Measurements from ENCODE around the gene SMIM13.
A peak's percentile ranks its signal among the peaks of the same experiment; 100 is the strongest.
"Not testable (repeated sequence)": the region's sequence is repeated elsewhere in the genome, so short reads cannot be mapped to it uniquely, and the experiment has no call there.

Gene SMIM13

DNA sequence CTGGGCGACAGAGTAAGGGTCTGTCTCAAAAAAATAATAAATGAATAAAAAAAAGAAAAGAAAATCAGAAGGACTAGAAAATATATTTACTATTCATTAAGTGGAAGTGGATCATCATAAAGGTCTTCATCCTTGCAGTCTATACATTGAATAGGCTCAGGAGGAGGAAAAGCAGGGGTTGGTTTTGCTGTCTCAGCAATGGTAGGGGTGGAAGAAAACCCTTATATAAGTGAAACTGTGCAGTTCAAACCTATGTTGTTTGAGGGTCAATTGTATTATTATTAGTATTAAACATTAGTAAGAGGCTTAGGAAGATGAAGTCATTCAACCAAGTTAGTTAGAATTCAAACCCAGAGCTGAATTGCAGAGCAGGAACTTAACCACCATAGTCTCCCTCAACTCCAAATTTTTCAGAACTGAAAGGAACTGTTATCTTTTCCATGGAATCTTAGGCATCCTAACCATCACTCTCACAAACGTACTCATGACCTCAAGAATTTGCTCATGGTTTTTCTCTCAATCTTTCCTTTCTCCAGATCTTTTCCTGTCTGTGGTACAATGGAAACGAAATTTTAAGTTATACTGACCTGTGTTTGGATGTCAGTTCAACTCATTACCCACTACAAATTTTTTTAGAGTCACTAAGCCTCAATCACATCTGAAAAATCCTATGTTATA is 7.7 kb upstream of the SMIM13 start:
- no peak for DNase-seq (ENCODE audit: low read depth)

DNA sequence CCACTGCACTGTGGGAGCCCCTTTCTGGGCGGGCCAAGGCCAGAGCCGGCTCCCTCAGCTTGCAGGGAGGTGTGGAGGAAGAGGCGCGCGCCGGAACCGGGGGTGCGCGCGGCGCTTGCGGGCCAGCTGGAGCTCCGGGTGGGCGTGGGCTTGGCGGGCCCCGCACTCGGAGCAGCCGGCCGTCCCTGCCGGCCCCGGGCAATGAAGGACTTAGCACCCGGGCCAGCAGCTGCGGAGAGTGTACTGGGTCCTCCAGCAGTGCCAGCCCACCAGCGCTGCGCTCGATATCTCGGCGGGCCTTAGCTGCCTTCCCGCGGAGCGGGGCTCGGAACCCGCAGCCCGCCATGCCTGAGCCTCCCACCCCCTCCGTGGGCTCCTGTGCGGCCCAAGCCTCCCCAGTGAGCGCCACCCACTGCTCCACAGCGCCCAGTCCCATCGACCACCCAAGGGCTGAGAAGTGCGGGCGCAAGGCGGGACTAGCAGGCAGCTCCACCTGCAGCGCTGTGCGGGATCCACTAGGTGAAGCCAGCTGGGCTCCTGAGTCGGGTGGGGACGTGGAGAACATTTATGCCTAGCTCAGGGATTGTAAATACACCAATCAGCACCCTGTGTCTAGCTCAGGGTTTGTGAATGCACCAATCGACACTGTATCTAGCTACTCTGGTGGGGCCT is 6.4 kb upstream of the SMIM13 start:
- not testable (repeated sequence) for DNase-seq (ENCODE audit: low read depth)

DNA sequence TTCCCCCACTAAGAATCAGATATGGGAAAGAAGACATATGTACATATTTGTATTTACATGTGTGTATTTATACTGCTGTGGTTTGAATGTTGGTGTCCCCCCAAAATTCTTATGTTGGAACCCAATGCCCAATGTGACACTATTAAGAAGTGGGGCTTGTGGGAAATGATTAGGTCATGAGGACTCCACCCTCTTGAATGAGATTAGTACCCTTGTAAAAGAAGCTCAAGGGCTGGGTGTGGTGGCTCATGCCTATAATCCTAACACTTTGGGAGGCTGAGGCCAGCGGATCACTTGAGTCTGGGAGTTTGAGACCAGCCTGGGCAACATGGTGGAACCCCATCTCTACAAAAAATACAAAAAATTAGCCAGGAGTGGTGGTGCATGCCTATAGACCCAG is 3.9 kb upstream of the SMIM13 start:
- no peak for DNase-seq (ENCODE audit: low read depth)

DNA sequence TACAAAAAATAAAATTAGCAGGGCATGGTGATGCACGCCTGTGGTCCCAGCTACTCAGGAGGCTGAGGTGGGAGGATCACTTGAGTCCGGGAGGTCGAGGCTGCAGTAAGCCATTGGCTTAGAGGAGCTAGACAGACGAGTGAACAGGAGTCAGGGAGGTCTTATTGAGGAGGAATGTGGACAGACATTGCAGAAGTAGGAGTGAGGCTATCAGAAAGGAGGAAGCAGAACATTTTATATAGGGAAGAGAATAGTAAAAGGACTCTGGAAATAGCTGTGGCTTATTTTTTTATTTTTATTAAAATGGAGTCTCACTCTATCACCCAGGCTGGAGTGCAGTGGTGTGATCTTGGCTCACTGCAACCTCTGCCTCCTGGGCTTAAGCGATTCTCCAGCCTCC is 2.5 kb upstream of the SMIM13 start:
- not testable (repeated sequence) for DNase-seq (ENCODE audit: low read depth)

DNA sequence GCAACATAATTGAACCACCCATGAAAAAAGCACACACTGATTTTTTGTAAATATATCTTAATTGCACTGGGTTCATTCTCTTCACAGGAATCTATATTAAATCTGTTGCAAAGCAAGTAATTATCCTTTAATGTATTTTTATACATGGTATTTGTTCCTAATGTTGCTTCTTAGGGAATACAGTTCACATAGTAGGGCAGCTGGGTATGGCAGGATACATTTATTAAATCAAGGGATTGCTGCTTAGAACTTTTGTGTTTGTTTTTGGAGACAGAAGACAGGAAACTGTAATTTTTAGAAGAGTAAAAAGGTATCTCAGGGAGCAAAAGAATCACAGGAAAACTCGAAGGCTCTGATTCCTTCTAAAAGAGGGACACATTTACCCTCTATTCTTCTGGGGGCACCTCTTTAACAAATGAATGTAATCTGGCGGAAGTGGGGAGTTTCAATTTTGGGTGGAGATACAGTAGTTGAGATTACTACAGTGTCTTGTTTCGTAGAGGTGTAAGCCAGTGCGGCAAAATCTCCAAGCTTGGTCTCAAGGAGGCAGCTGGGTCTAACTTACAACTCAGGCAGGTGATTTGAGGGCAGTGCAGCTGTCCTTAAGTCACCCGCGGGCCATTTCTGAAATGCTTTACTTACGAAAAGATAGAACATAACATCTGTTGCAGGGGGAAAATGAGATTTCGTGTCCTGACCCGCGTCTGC is 812 bp upstream of the SMIM13 start:
- no peak for DNase-seq (ENCODE audit: low read depth)

DNA sequence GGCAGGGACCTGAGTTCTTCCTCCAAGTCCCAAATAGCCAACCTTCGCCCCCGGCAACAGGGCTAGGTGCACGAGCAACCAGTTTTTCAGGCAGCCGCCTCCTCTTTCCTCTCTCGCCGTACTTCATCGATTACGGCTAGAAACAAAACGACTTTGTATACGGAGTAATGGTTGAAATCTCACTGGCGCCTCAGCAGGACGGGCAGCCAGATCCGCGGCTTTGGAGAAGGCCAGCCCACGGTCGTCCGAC is 333 bp upstream of the SMIM13 start:
- DNase-seq (ENCODE audit: low read depth), result no peak

DNA sequence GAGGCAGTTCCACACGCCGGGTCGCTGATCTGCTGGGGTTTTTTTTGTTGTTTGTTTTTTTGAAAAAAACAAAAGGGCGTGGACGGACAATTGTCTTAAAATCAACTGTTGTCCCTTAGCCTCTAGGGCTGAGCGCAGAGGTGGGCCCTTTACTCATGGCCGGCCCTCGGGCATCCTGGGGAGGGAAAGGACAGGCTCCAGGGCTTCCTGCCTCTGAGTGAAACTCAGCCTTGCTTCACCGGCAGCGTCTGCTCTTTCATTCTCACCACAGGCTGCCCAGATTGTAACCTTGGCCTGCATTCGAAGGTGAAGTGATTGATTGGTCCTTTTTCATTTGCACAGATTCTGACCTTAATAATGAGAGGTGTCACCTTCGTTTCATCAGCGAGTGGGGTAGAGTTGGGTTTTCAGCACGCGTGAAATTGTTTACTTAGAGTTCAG is 797 bp downstream of the SMIM13 start:
- DNase-seq (ENCODE audit: low read depth), result peak; percentile 14

DNA sequence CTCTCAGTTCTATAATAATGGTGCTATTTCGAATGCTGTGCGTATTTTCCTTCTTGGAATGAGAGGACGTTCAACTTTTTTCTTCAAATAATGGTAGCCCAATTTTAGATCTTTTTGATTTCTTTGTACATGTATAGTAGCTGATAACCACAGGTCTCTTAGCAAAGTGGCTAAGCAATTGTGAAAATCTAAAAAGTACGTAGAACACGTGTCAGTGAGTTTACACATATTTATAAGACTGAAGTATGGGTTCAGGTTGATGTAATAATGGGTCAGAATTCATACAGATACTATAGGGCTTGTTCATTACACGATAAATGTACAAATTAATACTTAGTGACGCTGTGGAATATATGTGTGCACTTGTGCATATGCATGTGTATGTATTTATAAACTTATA is 1.3 kb downstream of the SMIM13 start:
- DNase-seq (ENCODE audit: low read depth), result no peak

DNA sequence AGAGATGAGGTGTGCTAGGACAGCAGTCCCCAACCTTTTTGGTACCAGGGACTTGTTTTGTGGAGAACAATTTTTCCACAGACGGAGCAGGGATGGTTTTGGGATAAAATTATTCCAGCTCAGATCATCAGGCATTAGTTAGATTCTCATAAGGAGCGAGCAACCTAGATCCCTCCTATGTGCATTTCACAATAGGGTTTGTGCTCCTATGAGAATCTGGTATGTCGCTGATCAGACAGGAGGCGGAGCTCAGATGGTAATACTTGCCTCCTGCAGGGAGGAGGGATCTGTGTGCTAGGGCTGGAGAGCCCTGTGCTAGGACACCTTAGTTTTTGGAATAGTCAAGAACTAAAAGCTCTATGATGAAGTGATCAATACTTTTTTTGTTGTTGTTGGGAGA is 2.5 kb downstream of the SMIM13 start:
- no peak for DNase-seq (ENCODE audit: low read depth)

DNA sequence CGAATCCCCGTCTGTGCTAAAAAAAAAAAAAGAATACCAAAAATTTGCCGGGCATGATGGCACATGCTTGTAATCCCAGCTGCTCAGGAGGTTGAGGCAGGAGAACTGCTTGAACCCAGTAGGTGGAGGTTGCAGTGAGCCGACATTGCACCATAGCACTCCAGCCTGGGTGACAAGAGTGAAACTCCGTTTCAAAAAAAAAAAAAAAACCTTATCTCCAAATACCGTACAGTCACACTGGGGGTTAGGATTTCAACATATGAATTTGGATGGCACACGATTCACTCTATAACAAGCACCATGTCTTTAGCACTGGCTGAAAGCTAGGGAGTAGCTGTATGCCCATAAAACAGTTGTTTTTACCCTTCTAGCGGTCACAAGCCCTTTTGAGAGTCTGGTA is 3.8 kb downstream of the SMIM13 start:
- DNase-seq (ENCODE audit: low read depth), result no peak

DNA sequence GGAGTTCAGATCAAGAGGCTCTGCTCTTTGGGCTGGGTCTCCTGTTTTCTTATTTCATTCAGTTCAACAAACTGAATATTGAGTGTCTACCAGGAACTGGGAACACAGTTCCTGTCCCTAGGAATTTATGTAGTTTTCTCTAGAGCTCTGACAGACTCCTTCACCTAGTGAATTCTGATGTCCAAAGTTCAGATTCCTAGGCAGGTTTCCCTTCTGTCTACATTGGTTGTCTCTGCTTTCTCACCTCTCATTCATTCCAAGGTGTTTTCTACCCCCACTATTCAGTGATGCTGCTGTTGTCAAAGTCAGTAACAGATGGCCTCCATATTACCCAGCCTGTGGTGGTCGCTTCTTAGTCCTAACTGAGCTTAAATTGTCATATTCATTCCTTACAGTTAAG is 4.4 kb downstream of the SMIM13 start:
- DNase-seq (ENCODE audit: low read depth), result no peak

DNA sequence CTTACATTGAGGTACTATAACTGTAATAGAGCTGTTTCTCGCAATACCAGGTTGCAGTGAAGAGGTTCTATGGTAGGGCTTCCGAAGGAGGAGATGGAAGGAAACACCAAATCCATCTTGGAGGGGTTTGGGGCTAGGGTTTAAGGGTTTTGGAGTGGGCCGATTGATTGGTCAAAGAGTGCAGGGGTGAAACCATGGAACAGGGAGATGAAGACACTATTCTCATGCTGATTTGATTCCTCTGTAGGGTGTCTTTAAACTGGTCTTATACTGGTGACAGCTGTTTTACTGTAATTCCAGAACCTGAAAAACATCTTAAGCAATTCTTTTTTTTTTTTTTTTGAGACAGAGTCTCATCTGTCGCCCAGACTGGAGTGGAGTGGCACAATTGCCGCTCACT is 7.8 kb downstream of the SMIM13 start:
- no peak for DNase-seq (ENCODE audit: low read depth)

DNA sequence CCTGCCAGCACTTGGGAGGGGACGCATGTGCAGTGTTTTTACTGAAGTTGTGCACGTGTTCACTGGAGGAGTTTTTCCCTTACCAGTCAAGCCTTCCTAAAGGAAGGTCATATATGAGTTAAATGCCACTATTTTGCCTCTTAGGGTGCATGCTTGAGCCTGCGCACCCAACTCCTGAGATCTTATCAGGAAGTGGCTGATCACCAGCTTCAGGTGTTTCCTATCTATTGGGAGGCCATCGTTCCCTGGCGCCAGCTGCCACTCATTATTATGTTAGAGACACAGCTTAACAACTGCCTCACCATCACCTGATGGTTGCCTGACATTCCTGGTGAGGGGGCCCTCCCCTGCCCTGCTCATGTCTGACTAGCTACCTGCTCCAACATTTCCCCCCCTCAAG is 9.4 kb downstream of the SMIM13 start:
- DNase-seq (ENCODE audit: low read depth), result no peak

DNA sequence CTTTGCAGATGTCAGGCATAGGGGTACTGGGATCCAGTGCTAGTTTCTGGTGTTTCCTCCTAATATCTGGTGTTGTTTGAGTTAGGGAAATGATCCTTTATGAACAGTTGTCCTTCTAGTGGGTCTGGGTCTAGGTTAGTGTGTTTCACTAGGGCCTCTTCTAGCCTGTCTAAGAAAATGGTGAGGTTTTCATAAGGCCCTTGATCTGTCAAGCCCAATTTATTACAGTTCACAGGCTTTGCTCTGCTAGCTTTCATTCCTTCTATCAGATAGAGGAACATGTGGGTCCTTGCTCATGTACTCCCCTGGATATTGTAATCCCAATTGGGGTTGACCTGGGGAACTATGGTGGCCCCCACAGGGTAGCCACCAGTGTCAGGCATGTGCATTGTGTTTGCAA is 15.1 kb downstream of the SMIM13 start:
- DNase-seq (ENCODE audit: low read depth), result no peak

DNA sequence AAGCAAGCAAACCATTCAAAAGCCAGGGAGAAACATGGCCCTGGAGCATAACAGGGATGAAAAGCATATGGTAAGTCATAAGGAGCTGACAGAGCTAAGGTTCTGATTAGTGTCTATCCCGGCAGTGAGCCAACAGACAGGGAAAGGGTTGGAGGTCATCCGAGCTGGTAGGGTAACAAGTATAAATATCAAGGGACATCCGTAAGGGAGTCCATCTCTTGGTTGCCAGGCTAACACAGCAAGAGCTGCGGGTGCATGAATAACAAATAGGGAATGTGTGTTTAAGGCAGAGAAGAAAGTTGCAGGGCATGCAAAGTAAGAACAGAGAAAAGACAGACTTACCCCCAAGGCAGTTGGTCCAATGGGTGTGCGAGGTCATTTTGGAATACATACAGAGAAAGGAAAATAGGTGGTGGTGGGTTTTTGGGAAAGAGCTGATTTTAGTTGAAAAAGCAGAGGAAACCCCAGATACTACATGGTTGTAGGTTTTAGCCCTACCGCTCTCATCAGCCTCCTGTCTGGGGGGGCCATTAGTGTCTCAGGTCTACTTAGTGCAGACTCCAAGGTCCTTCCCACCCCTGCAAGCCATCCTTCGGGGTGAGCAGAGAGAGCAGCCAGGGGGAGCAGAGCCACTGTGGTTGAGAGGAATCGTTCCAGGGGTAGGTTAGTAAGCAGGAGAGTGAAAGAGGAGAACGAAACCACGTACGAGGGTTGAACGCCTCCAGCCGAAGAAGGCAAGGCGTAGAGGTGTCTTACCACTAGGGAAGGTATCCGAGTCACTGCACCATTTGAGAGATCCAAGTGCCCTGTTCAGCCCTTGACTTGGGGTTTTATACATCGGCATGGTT is 17.5 kb downstream of the SMIM13 start, which contains the start of gene ERVFRD-1:
ERVFRD-1 (minus strand) TSS at position 805 of the 848 bp plus-strand sequence. CDS start 6,415 bp downstream, outside the sequence.
- DNase-seq (ENCODE audit: low read depth), result no peak

DNA sequence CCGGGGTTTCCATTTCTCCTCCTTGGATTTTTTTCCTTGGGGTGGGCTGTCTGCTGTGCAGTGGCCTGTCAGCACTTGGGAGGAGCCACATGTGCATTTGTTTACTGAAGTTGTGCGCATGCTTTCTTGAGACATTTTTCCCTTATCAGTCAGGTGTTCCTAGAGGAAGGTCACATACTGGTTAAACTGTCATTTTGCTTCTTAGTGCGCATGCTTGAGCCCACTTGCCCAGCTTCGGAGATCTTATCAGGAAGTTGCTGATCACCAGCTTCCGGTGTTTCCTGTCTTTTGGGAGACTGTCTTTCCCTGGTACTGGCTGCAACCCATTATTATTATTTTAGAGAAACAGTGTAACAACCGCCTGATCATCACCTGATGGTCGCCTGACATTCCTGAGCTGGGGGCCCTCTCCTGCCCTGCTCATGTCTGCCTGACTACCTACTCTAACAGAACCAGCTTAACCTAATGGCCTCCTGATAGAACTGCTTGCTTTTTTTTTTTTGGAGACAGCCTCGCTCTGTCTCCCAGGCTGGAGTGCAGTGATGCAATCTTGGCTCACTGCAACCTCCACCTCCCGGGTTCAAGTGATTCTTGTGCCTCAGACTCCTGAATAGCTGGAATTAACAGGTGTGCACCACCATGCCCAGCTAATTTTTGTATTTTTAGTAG is 18.3 kb downstream of the SMIM13 start:
- DNase-seq (ENCODE audit: low read depth), result no peak

DNA sequence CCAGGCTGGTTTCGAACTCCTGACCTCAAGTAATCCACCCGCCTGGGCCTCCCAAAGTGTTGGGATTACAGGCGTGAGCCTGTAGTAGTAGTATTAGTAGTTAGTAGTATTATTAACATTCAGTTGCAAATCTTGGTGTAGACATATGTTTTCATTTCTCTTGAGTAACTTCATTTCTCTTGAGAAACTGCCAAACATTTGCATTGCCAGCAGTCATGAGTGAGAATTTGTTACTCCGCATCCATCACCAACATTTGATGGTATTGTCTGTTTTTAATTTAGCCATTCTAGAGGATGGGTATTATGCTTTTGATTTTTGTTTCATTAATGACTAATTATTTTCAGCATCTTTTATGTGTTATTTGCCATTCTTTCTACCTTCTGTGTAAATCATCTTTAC is 19.4 kb downstream of the SMIM13 start:
- DNase-seq (ENCODE audit: low read depth), result no peak

DNA sequence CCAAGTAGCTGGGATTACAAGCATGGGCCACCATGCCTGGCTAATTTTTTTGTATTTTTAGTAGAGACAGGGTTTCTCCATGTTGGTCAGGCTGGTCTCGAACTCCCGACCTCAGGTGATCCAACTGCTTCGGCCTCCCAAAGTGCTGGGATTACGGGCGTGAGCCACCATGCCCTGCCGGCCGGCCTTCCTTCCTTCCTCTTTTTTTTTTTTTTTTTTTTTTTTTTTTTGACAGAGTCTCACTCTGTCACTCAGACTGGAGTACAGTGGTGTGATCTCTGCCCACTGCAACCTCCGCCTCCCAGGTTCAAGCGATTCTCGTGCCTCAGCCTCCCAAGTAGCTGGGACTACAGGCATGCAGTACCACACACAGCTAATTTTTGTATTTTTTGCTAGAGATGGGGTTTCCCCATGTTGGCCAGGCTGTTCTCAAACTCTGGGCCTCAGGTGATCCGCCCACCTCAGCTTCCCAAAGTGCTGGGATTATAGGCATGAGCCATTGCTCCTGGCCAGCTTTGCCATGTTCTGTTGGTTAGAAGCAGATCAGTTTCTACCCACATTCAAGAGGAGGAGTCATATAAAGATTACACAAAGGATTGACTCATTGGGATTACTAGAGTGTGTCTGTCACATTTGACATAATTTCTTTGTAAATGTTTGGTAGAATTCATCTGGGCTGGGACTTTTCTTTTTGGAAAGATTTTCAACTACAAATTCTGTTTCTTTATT is 22.3 kb downstream of the SMIM13 start:
- not testable (repeated sequence) for DNase-seq (ENCODE audit: low read depth)

DNA sequence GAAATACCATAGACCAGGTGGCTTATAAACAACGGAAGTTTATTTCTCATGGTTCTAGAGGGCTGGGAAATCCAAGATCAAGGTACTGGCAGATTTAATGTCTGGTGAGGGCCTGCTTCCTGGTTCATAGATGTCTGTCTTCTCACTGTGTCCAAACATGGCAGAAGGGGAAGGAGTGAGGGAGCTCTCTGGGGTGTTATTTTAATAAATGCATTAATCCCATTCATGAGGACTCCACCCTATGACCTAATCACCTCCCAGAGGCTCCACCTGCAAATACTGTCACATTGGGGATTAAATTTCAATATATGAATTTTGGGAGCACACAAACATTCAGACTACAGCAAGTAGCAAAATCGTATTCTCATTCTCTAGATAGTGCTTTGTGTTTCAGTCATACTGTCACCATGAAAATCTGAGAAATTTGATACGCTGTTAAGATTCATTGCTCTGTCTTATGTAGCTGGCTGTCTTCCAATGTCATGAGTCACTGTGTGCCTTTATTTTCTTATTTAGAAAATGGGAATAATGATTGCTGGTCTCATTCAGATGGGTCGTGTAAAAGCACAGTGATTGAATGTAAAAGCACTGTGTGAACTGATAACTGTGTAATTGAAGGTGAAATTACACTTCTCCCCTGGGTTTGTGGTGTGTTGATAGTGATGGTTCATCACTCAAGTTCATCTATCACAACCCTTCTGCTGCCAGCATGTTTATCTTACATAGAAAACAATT is 26.8 kb downstream of the SMIM13 start:
- no peak for DNase-seq (ENCODE audit: low read depth)

DNA sequence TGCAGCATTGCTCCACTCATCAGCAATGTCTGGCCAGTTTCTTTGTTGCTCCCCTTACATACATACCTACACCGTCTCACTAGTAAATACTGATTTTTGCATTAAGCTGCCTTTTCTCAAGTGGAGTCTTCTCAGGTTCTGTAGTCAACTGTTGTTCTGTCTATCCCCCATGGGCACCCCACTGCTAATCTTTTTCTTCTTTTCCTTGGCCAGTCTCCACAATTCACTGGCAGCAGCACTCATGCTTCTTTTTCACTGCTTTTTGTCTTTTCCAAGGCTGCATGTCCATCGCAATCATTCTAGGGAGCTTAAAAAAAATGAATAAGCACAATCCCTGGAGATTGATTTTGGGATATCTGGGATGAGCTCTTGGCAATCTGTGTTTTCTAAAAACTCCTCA is 28.2 kb downstream of the SMIM13 start:
- DNase-seq (ENCODE audit: low read depth), result no peak

DNA sequence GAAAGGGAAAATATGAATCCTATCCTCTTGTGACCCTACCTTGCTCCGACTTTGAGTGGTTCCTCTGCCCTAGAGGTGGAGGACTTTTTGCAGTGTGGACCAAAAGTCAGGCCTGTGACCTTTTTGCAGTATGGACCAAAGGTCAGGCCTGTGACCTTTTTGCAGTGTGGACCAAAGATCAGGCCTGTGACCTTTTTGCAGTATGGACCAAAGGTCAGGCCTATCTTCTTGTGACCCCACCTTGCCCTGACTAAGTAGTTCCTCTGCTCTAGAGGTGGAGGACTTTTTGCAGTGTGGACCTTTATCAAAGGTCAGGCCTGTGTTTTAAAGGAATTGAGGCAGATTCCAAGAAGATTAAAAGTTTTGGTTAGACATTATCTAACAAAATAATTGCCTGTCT is 28.7 kb downstream of the SMIM13 start:
- DNase-seq (ENCODE audit: low read depth), result no peak

Measured in T-helper 22 cell (primary cell).